GM12891 (cell line): Measurements from ENCODE around the gene TTC5.
A peak's percentile ranks its signal among the peaks of the same experiment; 100 is the strongest.
"Not testable (repeated sequence)": the region's sequence is repeated elsewhere in the genome, so short reads cannot be mapped to it uniquely, and the experiment has no call there.

Experiments
- DNase-seq: peaks from one replicate; pipeline ENCODE4 v3.0.0; 2011; ENCODE audit warnings: low spot score; ENCODE audit not compliant: insufficient read length
- FAIRE-seq: peaks from 2 replicates; lab custom pipeline; 2011; peaks lifted over from hg19 to GRCh38; lab: Jason Lieb, UNC
- PAX5 ChIP-seq: IDR thresholded peaks from 2 replicates; pipeline ENCODE4 v1.6.1; 2011; ENCODE audit warnings: low read length, moderate library complexity, mild to moderate bottlenecking; ENCODE audit not compliant: insufficient read depth, severe bottlenecking
- POLR2A ChIP-seq: IDR thresholded peaks from 2 replicates; pipeline ENCODE4 v1.6.1; 2011; ENCODE audit warnings: low read depth, low read length, control low read depth
- POLR2AphosphoS5 ChIP-seq: IDR thresholded peaks from 2 replicates; pipeline ENCODE4 v1.6.1; 2011; ENCODE audit warnings: low read depth, low read length, control low read depth
- POU2F2 ChIP-seq: IDR thresholded peaks from 2 replicates; pipeline ENCODE4 v1.6.1; 2011; ENCODE audit warnings: low read depth, mild to moderate bottlenecking, control low read depth, low read length, moderate library complexity
- SPI1 ChIP-seq: IDR thresholded peaks from 2 replicates; pipeline ENCODE4 v1.6.1; 2011; ENCODE audit warnings: low read depth, low read length, control low read depth
- TAF1 ChIP-seq: IDR thresholded peaks from 2 replicates; pipeline ENCODE4 v1.6.1; 2011; ENCODE audit warnings: low read depth, low read length, control low read depth

TTC5 gene

DNA sequence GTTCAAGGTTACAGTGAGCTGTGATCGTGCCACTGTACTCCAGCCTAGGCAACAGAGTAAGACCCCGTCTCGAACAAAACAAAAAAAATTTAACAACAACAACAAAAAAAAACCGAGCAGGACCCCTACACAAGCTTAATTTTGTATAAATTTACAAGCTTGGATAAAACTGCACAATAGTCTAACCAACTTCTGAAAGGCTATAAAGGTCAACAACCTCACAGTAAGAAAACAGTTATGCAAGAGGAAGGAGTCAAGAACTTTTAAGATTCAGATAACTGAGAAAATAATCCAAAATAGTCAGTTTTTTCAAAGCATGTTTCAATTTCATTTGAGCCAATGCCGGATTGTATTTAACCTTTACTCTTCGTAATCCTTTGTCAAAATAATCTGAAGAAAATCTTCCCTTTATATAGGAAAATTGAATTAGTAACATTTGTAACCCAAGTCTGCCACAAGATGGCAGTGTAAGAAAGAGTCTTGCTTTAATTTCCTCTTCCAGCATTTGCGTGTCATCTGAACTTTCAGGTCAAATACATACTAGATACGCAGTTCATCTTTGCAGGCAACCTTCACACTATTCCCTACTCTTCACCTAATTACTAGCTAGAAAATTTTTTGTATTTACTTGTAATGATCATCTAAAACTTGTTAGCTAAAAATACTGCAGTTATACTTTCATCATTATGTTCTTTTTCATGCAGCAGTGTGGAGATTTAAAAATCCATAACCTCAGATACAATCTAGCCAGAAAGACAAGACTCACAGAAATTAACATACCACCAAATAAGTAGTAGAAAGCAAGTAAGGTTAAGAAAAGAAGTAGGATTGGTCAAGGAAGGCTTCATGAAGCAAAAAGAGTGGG is 21.5 kb upstream of the TTC5 start:
- DNase-seq: no peak
- TF ChIP-seq POLR2A: no peak
- TF ChIP-seq POLR2AphosphoS5: no peak
- TF ChIP-seq TAF1: no peak
- no peak for TF ChIP-seq POU2F2
- no peak for TF ChIP-seq PAX5
- no peak for TF ChIP-seq SPI1
- FAIRE-seq: peak; percentile 92

DNA sequence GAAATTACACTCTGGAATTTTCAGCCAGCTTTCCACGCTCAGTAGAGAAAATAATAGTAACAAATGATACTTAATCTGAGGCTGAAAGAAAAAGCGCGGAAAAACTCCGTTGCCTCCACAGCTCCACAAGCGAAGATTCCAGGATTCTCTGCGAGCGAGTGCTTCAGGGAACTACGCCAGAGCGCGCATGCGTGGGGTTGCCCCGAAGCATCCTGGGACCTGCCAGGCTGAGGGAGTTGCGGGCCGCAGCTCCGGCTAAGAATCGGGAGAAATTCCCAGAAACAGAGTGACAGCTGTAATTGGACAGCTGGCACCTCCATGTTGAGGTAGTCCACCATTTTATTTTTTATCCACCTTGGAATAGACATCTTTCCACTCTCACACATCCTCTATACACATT is 12.0 kb upstream of the TTC5 start:
- FAIRE-seq (no peak), DNase-seq (no peak)
- TF ChIP-seq PAX5: no peak
- TF ChIP-seq POLR2A: no peak
- no peak for TF ChIP-seq POLR2AphosphoS5
- TF ChIP-seq TAF1: no peak
- no peak for TF ChIP-seq POU2F2
- no peak for TF ChIP-seq SPI1

DNA sequence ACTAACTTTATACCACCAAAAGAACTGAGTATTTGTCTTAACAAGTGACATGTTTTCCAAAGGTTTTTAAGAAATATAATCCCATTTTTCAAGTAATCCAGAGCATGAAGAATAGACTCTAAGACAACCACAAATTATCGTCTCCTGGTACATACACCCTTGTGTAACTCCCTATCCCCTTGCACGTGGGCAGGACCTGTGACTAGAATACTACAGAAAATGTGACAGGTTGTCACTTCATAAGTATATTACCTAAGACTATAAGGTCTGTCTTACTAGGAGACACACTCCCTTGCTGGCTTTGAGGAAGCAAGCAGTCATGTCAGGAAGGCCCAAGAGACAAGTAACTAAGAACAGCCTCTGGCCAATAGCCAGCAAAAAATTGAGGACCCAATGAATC is 8.3 kb upstream of the TTC5 start:
- TF ChIP-seq PAX5: no peak
- no peak for TF ChIP-seq SPI1
- TF ChIP-seq POU2F2: no peak
- no peak for TF ChIP-seq TAF1
- no peak for TF ChIP-seq POLR2AphosphoS5
- no peak for TF ChIP-seq POLR2A
- no peak for FAIRE-seq

DNA sequence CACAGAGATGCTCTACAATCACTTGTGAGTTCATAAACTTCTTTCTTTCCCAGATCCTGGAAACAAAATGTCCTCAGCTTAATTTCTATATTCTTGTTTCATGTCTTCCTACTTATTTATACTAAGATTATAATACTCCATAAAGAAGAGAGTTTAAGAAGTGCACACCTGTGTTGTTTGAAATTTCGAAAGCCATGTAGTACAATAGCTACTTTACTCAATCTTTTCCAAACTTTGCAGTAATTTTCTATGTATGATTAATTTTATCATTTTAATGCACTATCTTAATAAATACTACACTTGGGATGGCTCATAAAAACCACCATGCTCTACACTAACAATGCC is 300 bp upstream of the TTC5 start:
- TF ChIP-seq POU2F2: no peak
- TF ChIP-seq POLR2A: no peak
- no peak for TF ChIP-seq SPI1
- no peak for TF ChIP-seq PAX5
- TF ChIP-seq POLR2AphosphoS5: no peak
- TF ChIP-seq TAF1: no peak
- DNase-seq: no peak
- no peak for FAIRE-seq

More for the DNA sequence above, 8.3 kb upstream of the TTC5 start:
- DNase-seq: no peak

DNA sequence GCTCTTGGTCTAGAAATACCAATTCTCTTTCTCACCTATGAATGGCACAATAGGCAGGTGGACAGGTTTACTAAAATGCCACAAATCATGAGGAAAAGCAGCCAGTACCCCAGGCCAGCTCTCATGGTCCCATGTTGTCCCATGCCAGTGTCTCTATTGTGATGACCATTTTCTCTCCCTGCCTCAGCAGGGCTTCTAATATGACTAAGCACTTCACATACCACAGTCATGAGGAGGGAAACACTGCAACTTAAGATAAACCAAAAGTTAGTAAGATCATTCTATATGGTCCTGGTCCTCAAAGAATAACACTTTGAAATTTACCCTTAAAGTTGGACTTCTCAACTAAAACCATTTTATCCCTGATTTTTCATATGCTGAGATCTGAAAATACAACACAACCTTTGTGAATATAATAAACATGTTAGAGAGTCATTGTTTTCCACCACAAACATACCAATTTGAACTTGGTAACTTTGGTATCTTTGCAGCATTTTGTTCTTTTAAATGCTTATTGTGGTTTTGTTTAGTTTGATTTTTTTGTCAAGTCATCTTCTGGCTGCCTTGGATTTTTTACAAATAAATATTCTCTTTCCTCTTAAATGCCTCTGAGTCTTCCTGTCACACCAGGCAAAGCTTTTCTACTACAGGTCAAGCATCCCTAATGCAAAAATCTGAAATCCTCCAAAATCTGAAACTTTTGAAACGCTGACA is 3.6 kb downstream of the TTC5 start:
- no peak for DNase-seq
- TF ChIP-seq PAX5 (no peak), POU2F2 (no peak), POLR2AphosphoS5 (no peak), SPI1 (no peak), POLR2A (no peak), TAF1 (no peak)
- FAIRE-seq: no peak

DNA sequence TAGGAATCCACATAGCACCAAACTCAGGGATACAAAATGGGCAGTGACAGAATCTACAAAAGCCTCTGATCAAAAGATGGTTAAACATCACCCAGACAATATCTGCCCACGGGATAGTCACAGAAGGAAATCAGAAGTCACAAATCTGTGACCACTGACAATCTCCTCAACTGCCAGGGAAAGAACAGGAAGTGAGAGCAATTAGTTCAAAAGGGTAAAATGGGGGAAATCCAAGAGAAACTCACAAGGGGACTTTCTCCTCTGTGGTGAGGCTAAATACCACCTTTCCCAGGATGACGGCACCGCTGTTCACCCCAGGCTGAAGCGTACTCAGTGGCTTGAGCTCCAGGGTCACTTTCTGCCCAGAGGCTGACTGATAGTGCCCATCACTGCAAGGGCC is 10.7 kb downstream of the TTC5 start:
- DNase-seq (no peak), FAIRE-seq (peak; percentile 16)
- no peak for TF ChIP-seq POLR2A
- peak; percentile 33; the same call in 1 of the 2 replicates for TF ChIP-seq POU2F2
- TF ChIP-seq POLR2AphosphoS5: no peak
- TF ChIP-seq SPI1: peak; percentile 97
- no peak for TF ChIP-seq PAX5
- TF ChIP-seq TAF1: no peak

DNA sequence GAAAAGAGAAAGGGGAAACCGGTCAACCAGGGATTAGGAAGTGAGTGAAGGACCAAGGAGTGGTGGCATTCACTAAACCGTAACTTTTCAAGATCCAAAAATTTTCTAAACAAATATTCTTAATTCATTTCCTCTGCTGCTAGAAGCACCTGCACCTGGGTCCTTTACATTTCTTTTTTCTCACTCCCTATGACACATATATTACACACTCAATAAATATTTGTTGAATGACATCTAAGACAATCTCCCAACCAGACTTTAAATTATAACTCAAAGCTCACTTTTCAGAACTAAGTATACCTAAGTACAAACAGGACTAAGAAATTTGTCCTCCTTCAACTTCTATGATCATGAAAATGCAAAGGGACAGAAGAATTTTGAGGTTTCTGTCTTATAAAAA is 11.1 kb downstream of the TTC5 start:
- no peak for TF ChIP-seq POU2F2
- no peak for TF ChIP-seq PAX5
- no peak for TF ChIP-seq TAF1
- no peak for TF ChIP-seq POLR2AphosphoS5
- no peak for TF ChIP-seq SPI1
- TF ChIP-seq POLR2A: no peak
- FAIRE-seq: no peak
- DNase-seq: no peak

DNA sequence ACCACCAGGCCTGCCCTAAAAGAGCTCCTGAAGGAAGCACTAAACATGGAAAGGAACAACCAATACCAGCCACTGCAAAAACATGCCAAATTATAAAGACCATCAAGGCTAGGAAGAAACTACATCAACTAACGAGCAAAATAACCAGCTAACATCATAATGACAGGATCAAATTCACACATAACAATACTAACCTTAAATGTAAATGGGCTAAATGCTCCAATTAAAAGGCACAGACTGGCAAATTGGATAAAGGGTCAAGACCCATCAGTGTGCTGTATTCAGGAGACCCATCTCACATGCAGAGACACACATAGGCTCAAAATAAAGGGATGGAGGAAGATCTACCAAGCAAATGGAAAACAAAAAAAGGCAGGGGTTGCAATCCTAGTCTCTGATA is 23.8 kb downstream of the TTC5 start:
- DNase-seq, FAIRE-seq: not testable (repeated sequence)

DNA sequence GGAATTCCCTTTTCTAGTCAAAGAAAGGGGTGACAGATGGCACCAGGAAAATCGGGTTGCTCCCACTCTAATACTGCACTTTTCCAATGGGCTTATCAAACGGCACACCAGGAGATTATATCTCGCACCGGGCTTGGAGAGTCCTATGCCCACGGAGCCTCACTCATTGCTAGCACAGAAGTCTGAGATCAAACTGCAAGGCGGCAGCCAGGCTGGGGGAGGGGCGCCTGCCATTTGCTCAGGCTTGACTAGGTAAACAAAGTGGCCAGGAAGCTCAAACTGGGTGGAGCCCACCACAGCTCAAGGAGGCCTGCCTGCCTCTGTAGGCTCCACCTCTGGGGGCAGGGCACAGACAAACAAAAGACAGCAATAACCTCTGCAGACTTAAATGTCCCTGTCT is 25.5 kb downstream of the TTC5 start:
- DNase-seq, FAIRE-seq: not testable (repeated sequence)

DNA sequence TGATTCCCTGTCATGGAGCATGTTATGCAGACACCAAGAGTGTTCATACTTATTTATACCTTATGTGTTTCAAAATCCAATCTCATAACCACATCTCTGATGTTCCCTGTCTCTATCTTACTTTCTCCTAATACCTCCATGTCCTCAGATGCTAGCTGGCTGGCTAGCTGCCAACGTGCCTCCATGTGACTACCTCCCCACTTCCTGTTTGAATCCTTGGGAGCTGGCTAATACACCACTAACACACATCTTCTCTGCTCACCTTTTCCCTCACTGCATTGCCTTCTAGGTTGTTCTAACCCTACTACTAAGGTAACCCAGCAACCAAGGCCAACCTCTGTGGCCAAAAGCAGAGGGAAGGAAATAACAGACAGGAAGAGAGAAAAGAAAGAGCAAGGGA is 27.3 kb downstream of the TTC5 start:
- FAIRE-seq: peak; percentile 51
- TF ChIP-seq PAX5 (no peak), POLR2A (no peak), POLR2AphosphoS5 (no peak), POU2F2 (no peak), TAF1 (no peak), SPI1 (no peak)
- no peak for DNase-seq
